MM.1S (cell line): ENCODE data around the gene THOC1.

Source experiments
- EZH2 ChIP-seq: fragments of 300-600 bp; sonication (generic); optimal IDR thresholded peaks from 2 replicates; pipeline ENCODE3; 2017; ENCODE audit warnings: low read depth, mild to moderate bottlenecking, antibody characterized with exemption, low read length, mixed read lengths
- TF ChIP-seq, protein P1 (sequence below): fragments of 300-600 bp; sonication (generic); IDR thresholded peaks from 2 replicates; pipeline ENCODE4 v1.5.1; 2016; ENCODE audit warnings: antibody characterized with exemption, low read length, mixed read lengths

DNA sequence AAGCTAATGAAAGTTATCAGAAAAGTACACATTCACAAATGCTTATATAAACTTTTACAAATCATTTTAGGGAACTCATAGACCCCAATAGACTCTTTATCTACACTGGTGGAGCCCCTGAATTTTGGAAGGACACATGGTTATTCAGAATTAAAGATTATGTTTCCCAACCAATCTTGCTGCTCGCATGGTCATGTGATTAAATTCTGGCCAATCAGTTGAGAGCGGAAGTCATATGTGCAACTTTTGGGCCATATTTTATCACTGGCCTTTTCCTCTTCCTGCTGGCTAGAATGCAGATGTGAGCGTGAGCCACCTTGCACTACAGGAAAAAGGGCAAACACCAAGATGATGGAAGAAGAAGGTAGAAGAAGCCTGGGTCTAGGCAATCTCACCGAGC is 19.8 kb downstream of the THOC1 start:
- TF ChIP-seq, protein P1, sequence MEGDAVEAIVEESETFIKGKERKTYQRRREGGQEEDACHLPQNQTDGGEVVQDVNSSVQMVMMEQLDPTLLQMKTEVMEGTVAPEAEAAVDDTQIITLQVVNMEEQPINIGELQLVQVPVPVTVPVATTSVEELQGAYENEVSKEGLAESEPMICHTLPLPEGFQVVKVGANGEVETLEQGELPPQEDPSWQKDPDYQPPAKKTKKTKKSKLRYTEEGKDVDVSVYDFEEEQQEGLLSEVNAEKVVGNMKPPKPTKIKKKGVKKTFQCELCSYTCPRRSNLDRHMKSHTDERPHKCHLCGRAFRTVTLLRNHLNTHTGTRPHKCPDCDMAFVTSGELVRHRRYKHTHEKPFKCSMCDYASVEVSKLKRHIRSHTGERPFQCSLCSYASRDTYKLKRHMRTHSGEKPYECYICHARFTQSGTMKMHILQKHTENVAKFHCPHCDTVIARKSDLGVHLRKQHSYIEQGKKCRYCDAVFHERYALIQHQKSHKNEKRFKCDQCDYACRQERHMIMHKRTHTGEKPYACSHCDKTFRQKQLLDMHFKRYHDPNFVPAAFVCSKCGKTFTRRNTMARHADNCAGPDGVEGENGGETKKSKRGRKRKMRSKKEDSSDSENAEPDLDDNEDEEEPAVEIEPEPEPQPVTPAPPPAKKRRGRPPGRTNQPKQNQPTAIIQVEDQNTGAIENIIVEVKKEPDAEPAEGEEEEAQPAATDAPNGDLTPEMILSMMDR: no peak
- no peak for TF ChIP-seq EZH2
